ENCODE data around the gene ZC3H4.
"Not testable (repeated sequence)": the region's sequence is repeated elsewhere in the genome, so short reads cannot be mapped to it uniquely, and the experiment has no call there.

The ZC3H4 gene

GRCh38 chr19:47112997-47113849 lies at the start of gene ZC3H4:
ZC3H4 (minus strand) TSS chr19:47113776; CDS start chr19:47112584, 1,192 bp downstream.
- peak; percentile 100 for DNase-seq (ENCODE audit: low spot score)

GRCh38 chr19:47161876-47162489 lies 48.4 kb upstream of the ZC3H4 start:
- DNase-seq (ENCODE audit: low spot score) = no peak

DNA sequence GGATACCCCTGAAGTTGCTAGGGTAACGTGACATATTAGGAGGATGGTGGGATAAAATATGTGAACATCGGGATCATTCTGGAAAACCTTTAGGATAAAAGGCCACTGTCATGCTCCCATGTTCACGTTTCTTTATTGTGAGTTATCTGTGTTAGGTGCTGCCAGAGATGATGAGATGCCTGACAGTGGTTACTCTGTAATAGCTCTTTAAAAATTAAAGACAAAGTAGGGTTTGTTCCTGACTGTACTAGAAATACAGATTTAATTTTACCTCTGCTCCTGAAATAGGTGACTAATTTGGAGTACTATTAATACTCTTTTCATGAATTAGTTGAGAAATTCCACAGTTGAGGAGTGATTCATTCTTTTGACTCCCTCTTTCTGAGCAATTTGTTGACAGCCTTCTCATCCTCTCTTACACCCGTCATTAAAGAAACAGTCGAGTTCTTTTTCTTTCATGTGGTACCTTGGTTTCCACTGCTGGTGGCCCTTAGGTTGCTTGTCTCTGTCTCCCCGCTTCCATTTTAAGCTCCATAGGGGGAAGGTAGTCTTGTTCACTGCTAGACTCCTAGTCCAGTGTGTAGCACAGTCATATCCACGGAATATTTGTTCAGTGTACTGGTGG lies 45.4 kb upstream of the ZC3H4 start:
- DNase-seq (ENCODE audit: low spot score) = no peak

DNA sequence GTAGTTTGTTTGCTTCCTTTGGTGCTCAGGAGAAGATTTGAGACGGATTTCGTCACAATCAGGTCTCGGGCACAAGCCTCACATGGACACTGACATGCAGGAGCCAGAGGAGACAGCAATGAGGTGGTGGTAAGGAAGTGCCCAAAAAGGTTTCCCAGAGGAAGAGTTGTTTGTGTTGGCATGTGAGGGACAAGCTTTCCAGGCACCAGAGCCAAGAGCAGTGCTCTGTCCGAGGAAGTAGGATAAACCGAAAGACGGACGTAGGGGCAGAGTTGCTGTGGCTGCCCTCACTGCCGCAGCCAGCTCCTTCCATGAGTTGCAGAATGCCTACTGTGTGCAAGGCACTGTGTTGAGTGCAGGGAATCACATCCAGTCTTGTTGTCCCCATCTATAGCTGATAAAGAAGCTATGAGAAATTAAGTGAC lies 44.8 kb upstream of the ZC3H4 start:
- no peak for DNase-seq (ENCODE audit: low spot score)

DNA sequence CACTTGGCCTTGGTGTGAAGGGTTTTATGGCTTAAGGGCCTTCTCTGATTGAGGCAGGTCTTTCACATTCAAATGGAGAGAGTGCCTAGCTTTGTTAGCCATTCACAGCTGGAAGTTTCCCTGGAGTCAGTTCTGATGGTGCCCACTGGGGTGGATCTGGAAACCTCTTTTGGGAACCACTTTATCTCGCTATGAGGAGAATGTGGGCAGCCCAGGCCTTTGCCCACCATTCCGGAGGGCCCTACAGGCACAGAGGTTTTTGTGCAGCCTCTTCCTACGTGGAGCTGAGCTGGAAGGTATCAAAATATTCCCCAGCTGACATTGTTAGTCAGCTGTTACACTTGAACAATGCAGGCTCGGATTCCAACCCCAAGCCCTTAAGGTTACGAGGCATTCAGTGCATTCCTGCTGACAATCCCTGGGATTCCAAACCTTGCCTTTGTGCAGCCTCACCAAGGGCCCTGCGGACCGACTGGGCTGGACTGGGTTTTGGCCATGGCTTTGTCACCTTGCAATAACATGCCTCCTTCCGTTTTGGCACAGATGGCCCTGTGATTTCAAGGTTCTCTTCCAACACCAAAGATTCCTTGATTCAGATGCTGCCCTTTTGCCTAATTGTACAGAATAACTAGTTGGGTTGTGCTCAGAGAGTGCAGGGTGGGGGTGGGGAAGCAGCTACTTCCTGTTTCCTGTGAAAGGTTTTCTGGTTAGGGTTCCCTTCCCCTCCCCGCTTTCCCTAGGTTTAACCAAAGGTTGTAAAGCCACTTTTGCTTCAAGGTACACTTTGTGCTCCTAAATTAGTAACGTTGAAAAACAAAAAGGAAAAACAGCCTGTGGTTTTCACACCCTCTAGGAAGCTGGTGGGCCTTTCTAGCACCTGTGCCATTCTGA lies 44.1 kb upstream of the ZC3H4 start:
- DNase-seq (ENCODE audit: low spot score) = no peak

DNA sequence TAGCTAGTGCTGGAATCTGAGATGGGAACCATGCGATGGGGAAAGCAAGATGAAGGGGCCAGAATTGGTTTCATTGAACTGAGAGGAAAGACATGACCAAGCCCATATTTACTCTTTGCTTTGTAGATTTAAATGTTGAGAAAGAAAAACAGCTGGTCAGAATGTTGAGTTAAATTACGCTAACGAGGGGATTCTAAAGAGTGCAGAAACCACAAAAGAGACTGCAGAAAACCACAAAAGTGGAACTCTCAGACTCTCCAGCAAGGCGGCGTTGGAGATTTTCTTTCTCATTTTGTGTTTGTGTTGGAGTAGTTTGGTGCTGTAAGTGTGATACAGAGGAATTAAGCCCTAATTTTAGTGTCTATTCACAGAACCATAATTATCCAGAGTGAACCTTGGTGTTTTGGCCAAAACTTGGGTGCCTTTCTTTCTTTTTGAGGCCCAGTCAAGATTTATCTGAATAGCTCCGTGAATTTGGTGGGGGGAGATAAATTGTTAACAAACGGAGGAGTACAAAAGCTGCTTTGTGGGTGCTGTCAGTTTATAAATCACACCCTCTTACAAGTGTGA lies 43.4 kb upstream of the ZC3H4 start:
- DNase-seq (ENCODE audit: low spot score) = no peak

DNA sequence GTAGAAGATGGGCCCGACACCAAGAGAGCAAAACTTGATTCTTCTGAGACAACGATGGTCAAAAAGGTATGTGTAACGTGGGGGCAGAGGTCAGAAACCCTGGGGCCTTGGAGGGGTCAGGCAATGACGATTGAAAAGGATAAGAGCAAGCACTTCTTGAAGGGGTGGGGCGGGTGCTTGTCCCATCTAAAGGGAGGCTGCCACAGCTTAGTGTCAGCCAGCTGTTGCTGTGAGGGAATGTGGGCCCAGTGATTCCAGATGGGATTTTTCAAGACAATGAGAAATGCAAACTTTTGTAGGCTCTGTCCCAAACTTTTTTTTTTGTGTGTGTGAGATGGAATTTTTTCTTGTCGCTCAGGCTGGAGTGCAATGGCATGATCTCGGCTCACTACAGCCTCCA lies 41.6 kb upstream of the ZC3H4 start:
- DNase-seq (ENCODE audit: low spot score) = no peak

GRCh38 chr19:47153266-47153665 lies 39.7 kb upstream of the ZC3H4 start:
- no peak for DNase-seq (ENCODE audit: low spot score)

- no peak for DNase-seq (ENCODE audit: low spot score)
Observed at GRCh38 chr19:47152632-47153031, 39.1 kb upstream of the ZC3H4 start.

GRCh38 chr19:47152205-47152604 lies 38.6 kb upstream of the ZC3H4 start:
- no peak for DNase-seq (ENCODE audit: low spot score)

DNA sequence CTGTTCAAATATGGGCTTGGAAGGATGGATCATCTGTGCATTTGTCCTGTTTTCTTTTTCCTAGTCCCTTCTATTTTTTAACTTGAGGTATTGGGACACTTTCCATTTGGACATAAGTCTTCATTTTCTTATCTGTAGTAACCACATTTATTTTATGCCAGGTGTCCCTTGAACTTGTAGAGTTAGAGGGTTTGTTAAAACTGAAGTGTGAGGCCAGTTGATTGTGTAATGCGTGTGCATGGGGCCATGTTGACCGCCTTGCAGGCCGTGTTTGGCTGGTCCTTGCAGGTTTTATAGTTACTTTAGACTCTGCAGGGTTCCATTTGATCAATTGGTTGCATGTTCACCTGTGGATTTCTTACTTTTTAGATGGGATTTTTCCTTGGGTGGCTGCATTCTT lies 38.1 kb upstream of the ZC3H4 start:
- peak; percentile 31 for DNase-seq (ENCODE audit: low spot score)

DNA sequence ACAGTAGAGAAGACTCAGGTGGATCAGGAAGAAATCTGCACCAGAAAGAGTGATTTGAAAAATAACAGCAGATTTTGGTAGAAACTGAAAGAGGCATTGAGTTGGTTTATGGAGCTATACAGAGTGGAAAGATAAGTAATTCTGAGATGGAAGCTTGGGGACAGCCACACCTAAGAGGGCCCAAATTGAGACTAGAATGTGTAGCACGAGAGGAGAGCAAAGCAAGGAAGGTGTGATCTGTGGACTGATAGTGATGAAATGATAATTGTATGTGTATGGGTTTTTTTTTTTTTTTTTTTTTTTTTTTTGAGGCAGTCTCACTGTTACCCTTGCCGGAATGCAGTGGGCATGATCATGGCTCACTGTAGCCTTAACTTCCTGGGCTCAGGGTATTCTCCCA lies 33.3 kb upstream of the ZC3H4 start:
- no peak for DNase-seq (ENCODE audit: low spot score)

DNA sequence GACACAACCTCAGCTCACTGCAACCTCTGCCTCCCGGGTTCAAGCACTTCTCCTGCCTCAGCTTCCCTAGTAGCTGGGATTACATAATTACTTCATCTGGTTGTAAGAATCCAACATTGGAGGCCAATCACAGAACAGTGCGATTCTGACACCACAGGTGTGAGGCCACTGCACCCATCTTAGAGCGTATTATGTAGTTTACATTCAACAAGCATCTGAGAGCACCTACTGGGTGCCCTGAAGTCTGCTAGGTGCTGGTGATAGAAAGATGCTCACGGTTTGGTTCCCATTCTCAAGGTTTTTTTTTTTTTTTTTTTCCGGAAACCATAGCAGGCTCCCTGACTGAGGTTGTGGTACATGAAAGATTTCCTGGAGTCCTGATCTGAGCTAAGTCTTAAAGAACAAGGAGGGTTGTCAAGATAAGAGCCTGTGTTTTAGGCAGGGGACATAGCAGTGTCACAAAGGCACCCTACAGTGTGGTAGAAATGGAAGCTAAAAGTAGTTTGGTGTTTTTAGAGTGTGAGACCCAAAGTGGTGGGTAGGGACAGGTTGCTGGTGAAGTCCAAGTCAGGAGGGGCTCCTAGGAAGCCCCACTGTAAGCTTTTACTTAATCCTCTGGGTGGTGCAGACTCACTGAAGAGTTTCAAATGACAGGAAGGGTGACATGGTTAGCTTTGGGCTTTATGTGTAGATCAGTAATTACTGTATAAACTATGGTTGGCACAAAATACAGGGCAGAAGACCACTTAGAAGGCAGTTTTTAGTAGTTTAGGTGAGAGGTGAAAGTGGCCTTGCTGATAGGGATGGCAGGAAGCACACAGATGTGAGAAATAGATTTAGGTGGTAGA lies 32.3 kb upstream of the ZC3H4 start:
- DNase-seq (ENCODE audit: low spot score) = no peak

GRCh38 chr19:47144630-47145029 lies 31.1 kb upstream of the ZC3H4 start:
- no peak for DNase-seq (ENCODE audit: low spot score)

DNA sequence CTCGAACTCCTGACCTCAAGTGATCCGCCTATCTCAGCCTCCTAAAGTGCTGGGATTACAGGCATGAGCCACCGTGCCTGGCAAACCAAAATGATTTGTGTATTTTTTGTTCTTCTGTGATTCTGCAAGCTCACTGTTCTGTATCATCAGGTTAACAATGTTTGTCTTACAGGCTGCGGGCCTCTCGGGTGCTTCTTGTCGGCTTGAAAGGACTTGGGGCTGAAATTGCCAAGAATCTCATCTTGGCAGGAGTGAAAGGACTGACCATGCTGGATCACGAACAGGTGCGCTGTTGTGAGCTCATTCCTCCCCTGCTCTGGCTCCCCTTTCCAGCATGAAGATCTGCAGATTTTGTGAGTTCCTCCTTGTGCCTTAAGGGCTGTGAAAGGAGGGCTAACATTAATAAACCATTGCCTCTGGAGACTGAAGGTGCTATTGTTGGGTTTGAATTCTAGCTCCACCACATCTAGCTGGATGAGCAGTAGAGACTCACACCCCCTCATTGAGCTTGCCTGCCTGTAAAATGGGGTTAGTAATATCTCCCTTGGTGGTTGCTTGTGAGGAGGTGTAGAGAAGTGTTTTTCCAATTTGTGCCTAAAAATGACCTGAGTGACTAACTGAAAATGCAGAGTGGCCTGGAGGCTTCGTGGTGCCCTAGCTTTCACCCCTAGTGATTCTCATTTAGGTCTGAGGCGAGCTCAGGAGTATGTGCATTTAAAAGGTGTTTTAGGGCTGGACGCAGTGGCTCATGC lies 29.9 kb upstream of the ZC3H4 start:
- no peak for DNase-seq (ENCODE audit: low spot score)

DNA sequence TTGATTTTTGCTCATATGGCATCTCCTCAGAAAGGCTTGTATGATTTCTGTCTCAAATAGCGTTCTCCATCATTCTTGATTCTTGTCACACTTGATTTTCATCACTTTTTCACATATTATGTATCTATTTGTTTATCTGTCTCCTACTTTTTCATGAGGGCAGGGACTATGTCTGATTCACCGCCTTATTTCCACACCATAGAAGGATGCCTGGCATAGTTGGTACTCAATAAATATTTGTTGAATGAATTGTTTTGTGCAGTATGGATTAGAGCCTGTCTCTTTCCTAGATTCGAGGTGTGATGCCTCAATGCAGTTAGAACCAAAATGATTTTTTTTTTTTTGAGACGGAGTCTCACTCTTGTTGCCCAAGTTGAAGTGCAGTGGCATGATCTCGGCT lies 29.2 kb upstream of the ZC3H4 start:
- DNase-seq (ENCODE audit: low spot score) = no peak

- no peak for DNase-seq (ENCODE audit: low spot score)
Observed at GRCh38 chr19:47141695-47142094, 28.1 kb upstream of the ZC3H4 start.

GRCh38 chr19:47141252-47141651 lies 27.7 kb upstream of the ZC3H4 start:
- not testable (repeated sequence) for DNase-seq (ENCODE audit: low spot score)

DNA sequence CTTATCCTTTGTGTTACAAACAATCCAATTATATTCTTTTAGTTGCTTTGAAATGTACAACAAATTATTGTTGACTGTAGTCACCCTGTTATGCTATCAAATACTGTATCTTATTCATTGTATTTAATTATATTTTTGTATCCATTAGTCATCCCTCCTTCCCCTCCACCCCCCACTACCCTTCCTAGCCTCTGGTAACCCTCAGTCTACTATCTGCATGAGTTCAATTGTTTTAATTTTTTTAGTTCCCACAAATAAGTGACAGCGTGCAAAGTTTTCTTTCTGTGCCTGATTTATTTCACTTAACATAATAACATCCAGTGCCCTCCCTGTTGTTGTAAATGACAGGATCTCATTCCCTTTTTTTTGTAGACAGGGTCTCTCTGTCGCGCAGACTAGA lies 21.6 kb upstream of the ZC3H4 start:
- DNase-seq (ENCODE audit: low spot score) = no peak

GRCh38 chr19:47134545-47134944 lies 21.0 kb upstream of the ZC3H4 start:
- DNase-seq (ENCODE audit: low spot score) = no peak

All from hematopoietic multipotent progenitor cell treated with erythropoietin and hydrocortisone succinate and interleukin-3 and kit ligand, for 15 days (in vitro differentiated cells).